Stimulated activated CD4-positive, alpha-beta T cell treated with anti-CD3 and anti-CD28 coated beads, Interleukin-15, amount 100 ng/mL, for 48 hours (primary cell): Measurements from ENCODE around the gene SGSM1.

Source experiments
- DNase-seq, 2 donors: peaks; one replicate each; pipeline ENCODE4 v3.0.0-alpha.2; 2020; ENCODE audit warnings: low read depth in 2 of 2

The SGSM1 gene

DNA sequence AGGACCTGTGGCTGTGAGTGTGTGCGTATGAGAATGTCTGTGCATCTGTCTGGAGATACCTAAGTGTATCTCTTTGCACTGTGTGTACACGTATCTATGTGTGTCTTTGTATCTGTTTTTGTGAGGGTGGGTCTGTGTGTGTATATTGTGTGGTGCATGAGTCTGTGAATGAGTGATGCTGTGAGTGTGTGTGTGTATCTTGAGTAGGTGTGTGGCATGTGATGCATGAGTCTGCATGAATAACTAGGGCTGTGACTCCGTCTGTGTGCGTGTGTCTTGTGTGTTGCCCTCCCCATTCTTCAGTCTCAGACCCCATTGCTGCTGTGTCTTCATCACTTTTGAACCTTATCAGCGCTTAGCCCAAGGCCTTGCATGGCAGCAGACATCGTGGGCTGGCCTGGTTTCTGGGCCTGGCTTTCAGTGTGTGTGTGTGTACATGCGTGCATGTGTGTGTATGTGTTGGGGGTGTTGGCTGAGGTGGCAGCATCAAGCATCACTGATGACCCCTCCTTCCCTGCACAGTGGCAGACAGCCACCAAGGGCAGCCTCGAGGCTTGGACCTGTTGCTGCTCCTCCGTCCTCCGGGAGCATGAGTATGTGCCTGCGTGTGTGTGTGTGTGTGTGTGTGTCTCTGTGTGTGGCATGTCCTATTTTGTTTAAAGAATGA lies 1.4 kb downstream of the SGSM1 start:
- DNase-seq: no peak

DNA sequence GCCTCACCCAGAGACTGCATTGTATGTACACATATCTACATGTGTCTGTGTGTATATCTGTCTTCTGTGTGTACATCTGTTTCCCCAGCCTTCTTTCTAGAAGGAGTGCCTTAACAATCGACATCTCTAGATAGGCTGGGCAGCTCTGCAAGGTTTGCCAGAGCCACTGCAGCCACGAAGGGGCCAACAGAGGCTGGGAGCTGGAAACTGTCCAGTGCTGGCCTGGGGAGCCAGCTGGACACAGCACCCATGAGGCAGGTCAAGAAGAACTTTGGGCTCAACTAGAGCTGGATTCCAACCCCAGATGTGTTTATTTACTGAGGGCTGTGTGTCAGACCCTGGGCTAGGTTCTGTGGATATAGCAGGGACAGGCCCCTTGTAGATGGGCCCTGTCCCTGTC lies 3.3 kb downstream of the SGSM1 start:
- DNase-seq: no peak

GRCh38 chr22:24810043-24810749 lies 4.2 kb downstream of the SGSM1 start:
- DNase-seq: no peak

GRCh38 chr22:24812950-24813775 lies 7.2 kb downstream of the SGSM1 start:
- no peak for DNase-seq

DNA sequence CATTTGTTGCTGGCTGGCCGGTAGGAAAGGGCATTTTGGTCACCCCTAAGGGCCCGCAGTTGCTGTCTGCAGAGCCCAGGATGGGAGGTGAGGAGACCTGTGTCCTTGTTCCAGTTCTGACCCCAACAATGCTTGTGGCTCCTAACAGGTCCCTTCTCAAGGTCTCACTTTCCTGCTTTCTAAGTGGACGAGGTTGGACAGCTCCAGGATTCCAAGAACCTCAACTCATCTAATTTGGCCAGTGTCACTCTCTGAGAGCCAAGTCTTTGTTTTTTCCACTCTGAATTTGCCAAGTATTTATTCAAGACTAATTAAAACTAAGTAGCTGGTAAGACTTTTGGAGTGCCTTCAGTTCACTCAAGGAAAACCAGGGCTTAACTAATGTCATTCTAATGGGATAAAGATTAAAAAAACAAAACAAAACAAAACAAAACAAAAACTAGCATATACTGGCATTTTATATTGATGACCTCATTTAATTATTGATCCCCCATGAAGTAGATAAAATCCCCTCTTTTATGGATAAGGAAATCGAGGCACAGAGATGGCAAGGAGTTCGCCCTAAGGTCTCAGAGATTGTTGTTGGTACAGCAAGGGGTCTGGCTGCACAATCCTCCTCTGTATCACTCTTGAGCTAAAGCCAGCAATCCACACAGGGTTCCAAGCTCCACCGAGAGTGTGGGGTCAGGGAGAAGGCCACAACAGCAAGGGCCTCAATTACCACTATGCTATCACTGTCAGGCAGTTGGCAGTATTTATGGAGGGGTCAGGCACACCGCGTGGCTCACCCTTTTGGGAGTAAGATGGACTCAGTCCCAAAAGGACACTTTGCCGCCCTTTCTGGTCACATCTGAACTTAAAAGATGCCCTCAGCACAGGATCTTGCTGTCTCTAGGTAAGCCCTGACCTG lies 8.1 kb downstream of the SGSM1 start:
- DNase-seq: no peak

GRCh38 chr22:24816806-24817205 lies 10.8 kb downstream of the SGSM1 start:
- no peak for DNase-seq

- no peak for DNase-seq
These were observed 13.5 kb downstream of the SGSM1 start for GRCh38 chr22:24819487-24819886.

GRCh38 chr22:24819911-24820461 lies 14.0 kb downstream of the SGSM1 start:
- no peak for DNase-seq

DNA sequence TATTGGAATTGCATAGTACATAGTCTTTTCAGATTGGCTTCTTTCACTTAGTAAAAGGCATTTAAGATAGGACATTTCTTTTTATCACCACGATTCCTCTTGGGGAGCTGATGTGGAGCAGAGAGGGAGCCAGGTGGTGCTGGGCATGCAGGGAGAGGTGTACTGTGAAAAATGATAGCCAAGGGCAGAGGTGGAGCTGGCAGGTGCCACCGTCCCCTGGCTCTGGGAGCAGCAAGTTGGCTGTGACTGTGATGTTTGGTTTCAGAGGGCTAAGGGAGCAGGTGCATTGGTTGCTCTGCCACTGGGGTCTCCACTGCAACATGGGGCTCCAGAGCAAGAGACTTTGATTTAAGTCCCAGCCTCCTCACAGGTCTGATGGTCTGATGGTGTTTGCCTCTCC lies 16.5 kb downstream of the SGSM1 start:
- DNase-seq: no peak

GRCh38 chr22:24823787-24824186 lies 17.8 kb downstream of the SGSM1 start:
- no peak for DNase-seq

DNA sequence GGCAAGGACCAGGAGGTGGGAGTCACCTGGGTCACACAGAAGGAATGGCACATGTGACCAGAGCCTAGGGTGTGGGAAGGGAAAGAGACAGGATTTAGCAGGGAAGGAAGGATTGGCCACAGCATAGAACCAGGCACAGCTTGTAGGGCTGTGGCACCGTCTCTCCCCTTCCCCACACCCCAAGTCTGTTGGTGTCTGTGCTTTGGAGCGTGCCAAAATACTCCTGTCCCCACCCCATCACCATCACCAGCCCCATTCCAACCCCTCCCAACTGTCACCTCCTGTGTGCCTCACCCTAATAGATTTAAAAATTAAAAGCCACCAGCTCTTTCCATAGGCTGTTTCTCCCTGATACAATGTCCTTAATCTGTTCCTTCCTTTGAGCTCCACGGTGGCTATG lies 18.2 kb downstream of the SGSM1 start:
- DNase-seq: no peak

GRCh38 chr22:24824915-24825314 lies 18.9 kb downstream of the SGSM1 start:
- DNase-seq: no peak

DNA sequence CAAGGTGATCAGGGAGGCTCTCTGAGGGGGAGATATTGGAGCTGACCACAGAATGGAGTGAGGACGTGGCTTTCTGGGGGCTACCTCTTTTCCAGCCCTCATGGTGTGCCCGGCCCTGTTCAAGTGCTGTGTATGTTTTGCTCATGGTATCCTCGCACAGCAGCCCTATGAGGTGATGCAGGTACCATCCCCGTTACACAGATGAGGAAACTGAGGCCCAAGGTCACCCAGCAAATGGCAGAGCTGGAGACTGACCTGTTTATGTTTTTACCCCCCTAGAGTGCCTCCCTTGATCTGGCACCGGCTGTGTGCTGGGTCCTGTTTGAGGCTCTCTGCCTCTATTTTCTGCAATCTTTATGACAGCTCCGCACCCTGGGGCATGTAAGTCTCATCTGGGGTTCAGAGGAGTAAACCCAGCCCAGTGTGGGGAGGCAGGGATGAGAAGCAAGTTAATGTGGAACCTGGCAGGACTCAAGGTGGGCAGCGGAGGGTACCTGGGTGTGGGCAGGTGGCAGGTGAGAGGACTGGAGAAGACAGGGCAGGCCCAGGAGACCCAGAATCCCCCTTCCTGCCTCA lies 20.8 kb downstream of the SGSM1 start:
- DNase-seq: no peak

GRCh38 chr22:24827296-24827695 lies 21.3 kb downstream of the SGSM1 start:
- DNase-seq: no peak

GRCh38 chr22:24830205-24830979 lies 24.4 kb downstream of the SGSM1 start:
- no peak for DNase-seq

GRCh38 chr22:24831687-24832086 lies 25.7 kb downstream of the SGSM1 start:
- no peak for DNase-seq

GRCh38 chr22:24833881-24834495 lies 28.0 kb downstream of the SGSM1 start:
- DNase-seq: no peak

DNA sequence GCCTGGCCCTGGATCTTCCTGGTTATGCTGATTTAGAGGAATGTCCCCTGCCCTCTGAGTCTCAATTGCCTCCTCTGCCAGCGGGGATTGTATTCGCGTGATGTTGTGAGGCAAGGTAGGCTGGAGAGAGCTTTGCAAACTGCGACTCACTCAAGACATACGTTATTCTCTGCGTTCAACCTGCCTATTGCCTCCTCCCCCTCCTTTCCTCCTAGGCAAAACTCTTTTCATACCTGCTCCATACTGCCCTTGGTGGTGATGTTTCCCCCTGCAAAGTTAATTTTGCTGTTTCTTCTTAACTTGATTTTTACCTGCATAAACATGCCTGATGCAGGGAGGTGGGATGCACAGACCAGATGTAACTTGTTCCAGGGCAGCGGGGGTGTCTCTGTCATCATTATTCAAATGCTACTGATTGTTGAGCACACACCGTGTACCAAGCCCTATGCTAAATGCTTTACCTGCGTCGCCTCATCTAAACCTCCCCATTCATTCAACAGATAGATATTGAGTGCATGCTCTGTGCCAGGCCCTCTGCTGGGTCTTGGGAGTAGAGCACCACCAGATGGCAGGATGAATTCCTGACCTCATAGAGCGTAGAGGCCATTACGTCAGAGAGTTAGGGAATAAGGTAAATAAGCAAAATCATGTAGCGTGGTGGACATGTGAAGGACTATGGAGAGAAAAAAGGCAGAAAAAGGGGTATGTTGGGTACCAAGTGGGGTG lies 29.0 kb downstream of the SGSM1 start:
- no peak for DNase-seq

DNA sequence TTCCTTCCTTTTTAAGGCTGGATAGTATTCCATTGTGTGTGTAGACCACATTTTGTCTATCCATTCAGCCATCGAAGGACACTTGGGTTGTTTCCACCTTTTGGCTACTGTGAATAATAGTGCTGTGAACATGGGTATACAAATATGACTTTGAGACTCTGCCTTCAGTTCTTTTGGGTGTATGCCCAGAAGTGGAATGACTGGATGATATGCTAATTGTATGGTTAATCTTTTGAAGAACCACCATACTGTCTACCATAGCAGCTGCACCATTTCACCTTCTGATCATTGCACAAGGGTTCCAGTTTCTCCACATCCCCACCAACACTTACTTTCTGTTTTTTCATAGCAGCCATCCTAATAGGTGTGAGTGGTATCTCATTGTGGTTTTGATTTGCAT lies 30.3 kb downstream of the SGSM1 start:
- DNase-seq: no peak
